Measurements from ENCODE around the gene C3orf20. TPM values are rescaled to one million over a fixed set of nuclear protein-coding genes. Genes with fewer than 3 reads are reported as not detected.

Gene C3orf20
- total RNA-seq, 1 donor from 2014 or later, result 0.13 TPM

DNA sequence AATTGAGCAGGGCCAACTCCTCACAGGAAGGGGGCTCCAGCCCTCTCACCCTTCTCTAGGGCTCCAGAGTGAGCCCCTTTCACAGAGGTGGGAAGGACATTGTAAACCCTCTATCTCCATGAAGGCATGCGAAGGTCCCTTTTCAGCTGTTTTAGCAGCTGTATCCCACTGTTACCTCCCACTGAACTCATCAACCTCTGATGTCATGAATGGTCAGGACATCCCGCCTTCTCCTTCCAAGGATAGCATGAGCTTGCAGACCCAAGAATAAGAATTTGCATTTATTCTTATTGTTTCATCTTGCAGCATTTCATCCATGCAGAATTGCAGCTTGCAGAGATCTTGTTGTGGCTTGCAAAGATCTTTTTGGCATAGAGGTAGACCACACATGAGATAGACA is 119.5 kb downstream of the C3orf20 start:
- TF ChIP-seq, protein P1, sequence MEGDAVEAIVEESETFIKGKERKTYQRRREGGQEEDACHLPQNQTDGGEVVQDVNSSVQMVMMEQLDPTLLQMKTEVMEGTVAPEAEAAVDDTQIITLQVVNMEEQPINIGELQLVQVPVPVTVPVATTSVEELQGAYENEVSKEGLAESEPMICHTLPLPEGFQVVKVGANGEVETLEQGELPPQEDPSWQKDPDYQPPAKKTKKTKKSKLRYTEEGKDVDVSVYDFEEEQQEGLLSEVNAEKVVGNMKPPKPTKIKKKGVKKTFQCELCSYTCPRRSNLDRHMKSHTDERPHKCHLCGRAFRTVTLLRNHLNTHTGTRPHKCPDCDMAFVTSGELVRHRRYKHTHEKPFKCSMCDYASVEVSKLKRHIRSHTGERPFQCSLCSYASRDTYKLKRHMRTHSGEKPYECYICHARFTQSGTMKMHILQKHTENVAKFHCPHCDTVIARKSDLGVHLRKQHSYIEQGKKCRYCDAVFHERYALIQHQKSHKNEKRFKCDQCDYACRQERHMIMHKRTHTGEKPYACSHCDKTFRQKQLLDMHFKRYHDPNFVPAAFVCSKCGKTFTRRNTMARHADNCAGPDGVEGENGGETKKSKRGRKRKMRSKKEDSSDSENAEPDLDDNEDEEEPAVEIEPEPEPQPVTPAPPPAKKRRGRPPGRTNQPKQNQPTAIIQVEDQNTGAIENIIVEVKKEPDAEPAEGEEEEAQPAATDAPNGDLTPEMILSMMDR (IDR thresholded peaks at IDR 0.05; ENCODE audit: unreplicated experiment), result no peak
- Mint-ChIP-seq H3K4me3 (ENCODE audit: unreplicated experiment) (no peak overlapping the region), H3K36me3 (ENCODE audit: low read depth, unreplicated experiment) (peaks cover 3% of the 10 kb centered on the region), H3K9me3 (ENCODE audit: unreplicated experiment) (no peaks in the 10 kb centered on the region), H3K27me3 (ENCODE audit: unreplicated experiment) (no peaks in the 10 kb centered on the region), H3K4me1 (ENCODE audit: unreplicated experiment) (peaks cover 14% of the 10 kb centered on the region), H3K27ac (ENCODE audit: unreplicated experiment) (no peak overlapping the region)
- no peak for DNase-seq (ENCODE audit: low spot score)

DNA sequence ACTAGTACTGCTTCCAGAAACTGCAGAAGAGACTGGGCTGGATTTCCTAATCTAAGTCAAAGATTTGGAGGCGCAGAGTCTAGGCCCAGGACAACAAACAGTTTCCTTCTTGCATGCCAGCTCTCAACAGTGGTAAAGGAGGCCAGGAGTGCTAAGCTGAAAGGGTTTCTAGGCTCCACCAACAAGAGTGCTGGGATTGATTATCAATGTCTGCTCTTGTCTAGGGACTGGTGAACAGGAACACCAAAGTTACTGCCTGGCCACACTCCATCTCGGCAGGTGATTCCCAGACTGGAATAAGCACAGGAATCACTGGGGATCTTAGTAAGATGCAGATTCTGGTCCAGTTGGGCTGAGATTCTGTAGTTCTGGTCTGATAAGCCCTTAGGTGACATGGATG is 121.1 kb downstream of the C3orf20 start:
- Mint-ChIP-seq H3K36me3 (ENCODE audit: low read depth, unreplicated experiment) (peaks cover 8% of the 10 kb centered on the region), H3K27me3 (ENCODE audit: unreplicated experiment) (no peaks in the 10 kb centered on the region), H3K27ac (ENCODE audit: unreplicated experiment) (no peak overlapping the region), H3K4me1 (ENCODE audit: unreplicated experiment) (peaks cover 15% of the 10 kb centered on the region), H3K4me3 (ENCODE audit: unreplicated experiment) (no peak overlapping the region), H3K9me3 (ENCODE audit: unreplicated experiment) (no peaks in the 10 kb centered on the region)
- TF ChIP-seq, protein P1 (IDR thresholded peaks at IDR 0.05; ENCODE audit: unreplicated experiment), result no peak
- DNase-seq (ENCODE audit: low spot score), result no peak

DNA sequence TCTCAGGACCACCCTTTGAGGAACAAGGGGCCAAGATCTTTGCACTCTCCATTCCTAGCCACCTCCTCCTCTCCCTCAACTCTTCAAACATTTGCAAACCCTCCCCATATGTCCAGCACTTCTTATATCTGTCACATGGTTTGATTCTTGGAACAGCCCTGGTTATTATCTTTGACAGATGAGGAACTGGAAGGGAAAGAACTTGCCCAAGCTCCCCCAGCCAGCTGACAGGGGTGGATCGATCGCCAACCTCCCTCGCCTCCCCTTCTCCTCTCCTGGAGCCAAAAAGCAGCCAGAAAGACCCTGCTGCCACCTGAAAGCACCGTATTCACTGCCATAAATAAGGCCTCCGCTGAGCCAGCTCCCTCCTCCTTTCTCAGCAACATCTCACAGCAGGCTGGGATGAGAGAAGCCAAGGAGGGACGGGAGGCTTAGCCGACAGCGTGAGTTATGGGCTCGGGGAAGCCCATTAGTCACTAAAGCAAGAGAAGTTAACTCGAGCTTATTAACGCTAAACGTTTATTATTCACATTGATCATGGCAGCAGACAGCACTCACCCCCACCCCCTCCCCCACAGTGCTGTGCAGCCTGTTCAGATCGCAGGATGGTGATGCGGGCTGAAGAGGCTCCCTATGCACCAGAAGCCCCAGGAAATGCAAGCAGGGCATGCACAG is 121.6 kb downstream of the C3orf20 start:
- Mint-ChIP-seq H3K9me3 (ENCODE audit: unreplicated experiment) (no peaks in the 10 kb centered on the region), H3K27ac (ENCODE audit: unreplicated experiment) (no peak overlapping the region), H3K4me1 (ENCODE audit: unreplicated experiment) (peaks cover 9% of the 10 kb centered on the region), H3K36me3 (ENCODE audit: low read depth, unreplicated experiment) (peaks cover 8% of the 10 kb centered on the region), H3K27me3 (ENCODE audit: unreplicated experiment) (no peaks in the 10 kb centered on the region), H3K4me3 (ENCODE audit: unreplicated experiment) (no peak overlapping the region)
- TF ChIP-seq, protein P1 (IDR thresholded peaks at IDR 0.05; ENCODE audit: unreplicated experiment), result no peak
- DNase-seq (ENCODE audit: low spot score), result no peak

DNA sequence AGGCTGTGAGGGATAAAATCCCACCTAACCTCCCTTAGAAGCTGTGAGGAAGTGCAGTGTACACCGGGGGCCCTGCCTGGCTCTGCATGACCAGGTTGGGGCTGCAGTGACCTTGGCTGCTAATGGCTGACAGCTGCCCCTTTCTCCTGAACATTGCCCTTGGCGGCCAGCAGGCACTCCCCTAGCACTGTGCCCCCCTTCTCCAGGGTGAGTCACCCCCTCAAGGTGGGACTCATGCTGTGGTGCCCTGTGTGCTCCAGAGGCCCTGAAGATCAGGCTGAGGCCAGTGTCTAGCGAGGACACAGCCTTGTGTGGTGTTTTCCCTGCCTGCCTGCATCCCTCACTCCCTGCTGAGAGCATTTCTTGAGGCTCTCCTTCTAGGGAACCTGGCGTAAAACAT is 122.8 kb downstream of the C3orf20 start:
- H3K36me3 Mint-ChIP-seq (ENCODE audit: low read depth, unreplicated experiment), result peaks cover 8% of the 10 kb centered on the region
- H3K27ac Mint-ChIP-seq (ENCODE audit: unreplicated experiment), result no peak overlapping the region
- no peak overlapping the region for H3K4me3 Mint-ChIP-seq (ENCODE audit: unreplicated experiment)
- no peaks in the 10 kb centered on the region for H3K9me3 Mint-ChIP-seq (ENCODE audit: unreplicated experiment)
- no peak for DNase-seq (ENCODE audit: low spot score)
- H3K4me1 Mint-ChIP-seq (ENCODE audit: unreplicated experiment), result peaks cover 20% of the 10 kb centered on the region
- TF ChIP-seq, protein P1 (IDR thresholded peaks at IDR 0.05; ENCODE audit: unreplicated experiment), result no peak
- H3K27me3 Mint-ChIP-seq (ENCODE audit: unreplicated experiment), result no peaks in the 10 kb centered on the region

DNA sequence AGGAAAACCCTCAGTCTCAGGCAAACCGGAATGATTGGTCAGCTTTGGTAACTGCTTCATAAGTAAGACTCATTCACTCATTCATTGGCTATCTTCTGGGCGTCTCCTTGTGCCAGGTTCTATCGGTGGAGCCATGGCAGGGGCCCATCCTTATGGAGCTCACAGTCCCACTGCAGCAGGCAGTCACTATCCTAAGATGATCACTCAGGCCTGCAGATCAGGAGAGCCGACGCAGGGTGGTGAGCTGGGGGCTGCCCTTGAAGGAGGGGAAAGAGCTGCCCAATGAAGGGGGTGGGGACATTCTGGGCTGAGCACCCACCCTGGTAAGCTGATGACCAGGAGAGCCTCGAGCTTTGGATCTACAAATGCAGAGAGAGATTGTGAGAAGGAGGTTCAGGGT is 123.3 kb downstream of the C3orf20 start:
- Mint-ChIP-seq H3K27me3 (ENCODE audit: unreplicated experiment) (peaks cover 2% of the 10 kb centered on the region), H3K4me3 (ENCODE audit: unreplicated experiment) (no peak overlapping the region), H3K36me3 (ENCODE audit: low read depth, unreplicated experiment) (peaks cover 12% of the 10 kb centered on the region), H3K27ac (ENCODE audit: unreplicated experiment) (no peak overlapping the region), H3K9me3 (ENCODE audit: unreplicated experiment) (no peaks in the 10 kb centered on the region), H3K4me1 (ENCODE audit: unreplicated experiment) (peaks cover 22% of the 10 kb centered on the region)
- DNase-seq (ENCODE audit: low spot score), result no peak
- TF ChIP-seq, protein P1 (IDR thresholded peaks at IDR 0.05; ENCODE audit: unreplicated experiment), result no peak
